Adrenal gland (tissue), 12 donors: ENCODE data around the gene R3HDM4. TPM values are rescaled to one million over a fixed set of nuclear protein-coding genes. Genes with fewer than 3 reads are reported as not detected.

ENCODE experiments used
- DNase-seq, 7 donors: peaks; one replicate each; pipeline ENCODE4 v3.0.0-alpha.2; 2019 to 2020
- H3K27ac ChIP-seq, 5 donors: fragments of 200-600 bp; sonication (generic) in 4 of 5; 1 replicate in 3 of 5; 2 replicates in 2 of 5; pipeline versions ENCODE4 v1.5.1 to v1.8.0; 2016 to 2020; ENCODE audit warnings: mild to moderate bottlenecking in 1 of 5
- H3K27me3 ChIP-seq: fragments of 200-600 bp; 2 replicates; pipeline ENCODE4 v1.8.0; 2021
- H3K36me3 ChIP-seq, 2 donors: fragments of 200-600 bp; replicated peaks in 1 of 2; 1 replicate in 1 of 2; 2 replicates in 1 of 2; pipeline versions ENCODE4 v1.5.1 to v1.8.0; 2018 to 2022
- H3K4me1 ChIP-seq, 2 donors: fragments of 200-600 bp; replicated peaks in 1 of 2; 1 replicate in 1 of 2; 2 replicates in 1 of 2; pipeline versions ENCODE4 v1.5.1 to v1.8.0; 2018 to 2021
- H3K4me3 ChIP-seq, 4 donors: fragments of 200-600 bp; sonication (generic) in 3 of 4; one replicate each; pipeline ENCODE4 v1.5.1; 2016 to 2018
- H3K9me3 ChIP-seq, 3 donors: fragments of 200-600 bp; sonication (generic) in 1 of 3; replicated peaks in 1 of 3; 1 replicate in 2 of 3; 2 replicates in 1 of 3; pipeline versions ENCODE4 v1.5.1 to v1.8.0; 2016 to 2021
- CTCF ChIP-seq, 6 experiments: fragments of 450-650 bp in 4 of 6; fragments of 200-600 bp in 2 of 6; sonication (generic) in 1 of 6; IDR thresholded peaks; 1 replicate in 5 of 6; 2 replicates in 1 of 6; pipeline versions ENCODE4 v1.5.1 to v1.8.0; 2016 to 2021; ENCODE audit warnings: antibody characterized with exemption in 6 of 6, mild to moderate bottlenecking in 2 of 6, moderate library complexity in 1 of 6
- POLR2A ChIP-seq, 2 donors: fragments of 450-650 bp; IDR thresholded peaks; one replicate each; pipeline ENCODE4 v1.6.1; 2017; ENCODE audit warnings: antibody characterized with exemption in 2 of 2, mild to moderate bottlenecking in 2 of 2, moderate library complexity in 1 of 2
- WGBS, 4 donors: extraction: QIAGEN DNeasy Blood & Tissue Kit in 2 of 4; methylation state at CpG; one replicate each; pipeline versions ENCODE4 v1.1.5 to v1.1.7; 2013 to 2017; 5-methylcytosine and 5-hydroxymethylcytosine counted together
- intact Hi-C, 2 donors: fragments of 100-400 bp; cut with DNase I; formaldehyde crosslinking; loops; one replicate each; pipeline versions ENCODE4 v1.14.1 to v1.15.0; 2022 to 2023
- polyA plus RNA-seq, 3 donors: library from polyadenylated mRNA; stranded (reverse); fragments of 200-250 nt in 2 of 3; fragments of 350-450 nt in 1 of 3; fragmentation: Illumina TruSeq in 1 of 3; extraction: RNeasy Lipid Tissue Mini Kit (QIAGEN cat#74804) in 1 of 3; gene quantifications; one replicate each; pipeline ENCODE4 v1.2.3, GENCODE V29; 2013 to 2014
- total RNA-seq, 9 donors: library from RNA; depleted of rRNA in 4 of 9; stranded (reverse); fragments of >200 nt in 4 of 9; fragments of 120-200 nt in 1 of 9; fragmentation: NEBNext Ultra II Directional in 1 of 9; extraction: Animal tissue kit (Norgen Biotek cat#: 25700) in 1 of 9; gene quantifications; one replicate each; pipeline versions ENCODE4 v1.1.0 to v1.2.4, GENCODE V29; 2013 to 2023
- donor health status: healthy with polysubstance abuse.
- donor health status: Bipolar disorder and iron deficiency.
- donor health status: DM: yes; HTN: yes; CAD: no.
- donor health status: DM: no; HTN: no; CAD: no.
- donor health status: DM: no; HTN: no; CAD: no.
- donor health status: DM: yes; HTN: yes; CAD: no.

The R3HDM4 gene
- total and polyA plus RNA-seq, 12 donors = 8.9 to 59.5 (median 29.6) TPM

GRCh38 chr19:942133-942645 lies 29.2 kb upstream of the R3HDM4 start:
- Histone ChIP-seq H3K4me1 (peaks cover 13 to 20% of the 10 kb centered on the region in 2 donors), H3K4me3 (no peak overlapping the region), H3K9me3 (no peaks in the 10 kb centered on the region), H3K27me3 (no peaks in the 10 kb centered on the region), H3K36me3 (no peaks in the 10 kb centered on the region), H3K27ac (no peak overlapping the region)
- no peak for DNase-seq
- intact Hi-C loops = no loop called here
- 89 to 90% (median 90%) methylated on average over 20 to 32 of the region's 32 CpGs; no CpG with 5 or more reads in 1 of the 4 donors for WGBS, 4 donors
- TF ChIP-seq CTCF (IDR thresholded peaks at IDR 0.05) (no peak), POLR2A (IDR thresholded peaks at IDR 0.05) (no peak)

GRCh38 chr19:941292-942132 lies 28.5 kb upstream of the R3HDM4 start:
- Histone ChIP-seq H3K4me1 (peaks cover 13 to 20% of the 10 kb centered on the region in 2 donors), H3K4me3 (peak overlapping the region in 1 of 4 donors; percentile 41), H3K36me3 (no peaks in the 10 kb centered on the region), H3K27me3 (no peaks in the 10 kb centered on the region), H3K27ac (peak overlapping the region in 4 of 5 donors; percentile 60 to 90 (median 84)), H3K9me3 (no peaks in the 10 kb centered on the region)
- 69 to 79% (median 76%) methylated on average over 33 to 45 of the region's 45 CpGs for WGBS, 4 donors
- DNase-seq = peak in 1 of 7 donors; percentile 38
- no peak for TF ChIP-seq CTCF (IDR thresholded peaks at IDR 0.05)
- no peak for TF ChIP-seq POLR2A (IDR thresholded peaks at IDR 0.05)
- intact Hi-C loops = no loop called here

- H3K9me3 ChIP-seq = no peaks in the 10 kb centered on the region
- peak; percentile 76 to 90 (median 81) for DNase-seq
- peak overlapping the region in 4 of 5 donors; percentile 60 to 90 (median 84) for H3K27ac ChIP-seq
- H3K4me3 ChIP-seq = peak overlapping the region in 1 of 4 donors; percentile 41
- 30 to 50% (median 35%) methylated on average over 2 to 64 of the region's 64 CpGs for WGBS, 4 donors
- no peaks in the 10 kb centered on the region for H3K36me3 ChIP-seq
- peaks cover 13 to 20% of the 10 kb centered on the region in 2 donors for H3K4me1 ChIP-seq
- peak in 1 of 2 donors; percentile 40 for TF ChIP-seq POLR2A (IDR thresholded peaks at IDR 0.05)
- TF ChIP-seq CTCF (IDR thresholded peaks at IDR 0.05) = no peak
- no peaks in the 10 kb centered on the region for H3K27me3 ChIP-seq
- intact Hi-C loops = no loop called here
Measured at GRCh38 chr19:940591-941291, 27.7 kb upstream of the R3HDM4 start.

- no peak for TF ChIP-seq POLR2A (IDR thresholded peaks at IDR 0.05)
- no peak for TF ChIP-seq CTCF (IDR thresholded peaks at IDR 0.05)
- 97 to 100% (median 98%) methylated on average over 2 to 7 of the region's 7 CpGs for WGBS, 4 donors
- Histone ChIP-seq H3K9me3 (no peaks in the 10 kb centered on the region), H3K27me3 (no peaks in the 10 kb centered on the region), H3K4me3 (no peak overlapping the region), H3K36me3 (no peaks in the 10 kb centered on the region), H3K27ac (peak overlapping the region in 3 of 5 donors; percentile 78 to 90 (median 89)), H3K4me1 (peaks cover 19 to 27% of the 10 kb centered on the region in 2 donors)
- DNase-seq = no peak
- intact Hi-C loops = no loop called here
Measured at GRCh38 chr19:939922-940321, 26.9 kb upstream of the R3HDM4 start.
